Mucosa of stomach (tissue), 1 donor: Measurements from ENCODE around the gene CDC42SE2.
"Not testable (repeated sequence)": the region's sequence is repeated elsewhere in the genome, so short reads cannot be mapped to it uniquely, and the experiment has no call there.

Source experiments
- H3K27me3 ChIP-seq: one replicate; pipeline ENCODE4 v1.7.0; 2013; ENCODE audit warnings: mild to moderate bottlenecking, low read length; ENCODE audit not compliant: control insufficient read depth, insufficient read depth
- H3K36me3 ChIP-seq: one replicate; pipeline ENCODE4 v1.7.0; 2013; ENCODE audit warnings: low read length; ENCODE audit not compliant: control insufficient read depth, insufficient read depth
- H3K4me1 ChIP-seq: one replicate; pipeline ENCODE4 v1.7.0; 2013; ENCODE audit warnings: mild to moderate bottlenecking, low read length; ENCODE audit not compliant: control insufficient read depth, insufficient read depth
- H3K4me3 ChIP-seq: one replicate; pipeline ENCODE4 v1.7.0; 2013; ENCODE audit warnings: low read length
- H3K9ac ChIP-seq: one replicate; pipeline ENCODE4 v1.7.0; 2013; ENCODE audit warnings: mild to moderate bottlenecking, low read length, moderate library complexity
- H3K9me3 ChIP-seq: one replicate; pipeline ENCODE4 v1.7.0; 2013; ENCODE audit warnings: mild to moderate bottlenecking, low read length, moderate library complexity; ENCODE audit not compliant: control insufficient read depth
- donor health status: Pancreatic carcinoma.

CDC42SE2 gene

DNA sequence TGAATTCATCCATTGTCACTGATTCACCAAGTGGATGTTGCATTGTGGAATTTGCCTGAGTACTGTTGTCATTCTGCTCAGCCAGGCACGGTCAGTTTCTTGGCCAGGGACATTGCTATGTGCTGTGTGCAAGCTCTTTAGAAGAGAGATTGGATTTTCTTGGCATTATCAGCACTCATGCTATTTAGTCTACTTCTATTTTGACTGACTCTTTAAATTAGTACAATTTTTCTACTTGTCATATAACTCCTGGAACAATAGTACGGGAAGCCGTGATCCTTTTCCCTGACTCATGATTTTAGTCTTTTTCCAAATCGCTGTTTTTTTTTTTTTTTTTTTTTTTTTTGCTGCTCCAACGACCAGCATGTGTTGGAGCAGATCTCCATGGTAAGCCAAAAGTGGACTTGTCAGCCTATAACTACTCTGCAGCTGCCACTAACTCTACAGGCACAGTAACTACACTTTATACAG is 129.7 kb downstream of the CDC42SE2 start:
- Histone ChIP-seq H3K27me3 (no peaks in the 10 kb centered on the region), H3K4me3 (no peak overlapping the region), H3K9ac (no peak overlapping the region), H3K4me1 (peaks cover 18% of the 10 kb centered on the region), H3K36me3 (no peaks in the 10 kb centered on the region), H3K9me3 (no peaks in the 10 kb centered on the region)

DNA sequence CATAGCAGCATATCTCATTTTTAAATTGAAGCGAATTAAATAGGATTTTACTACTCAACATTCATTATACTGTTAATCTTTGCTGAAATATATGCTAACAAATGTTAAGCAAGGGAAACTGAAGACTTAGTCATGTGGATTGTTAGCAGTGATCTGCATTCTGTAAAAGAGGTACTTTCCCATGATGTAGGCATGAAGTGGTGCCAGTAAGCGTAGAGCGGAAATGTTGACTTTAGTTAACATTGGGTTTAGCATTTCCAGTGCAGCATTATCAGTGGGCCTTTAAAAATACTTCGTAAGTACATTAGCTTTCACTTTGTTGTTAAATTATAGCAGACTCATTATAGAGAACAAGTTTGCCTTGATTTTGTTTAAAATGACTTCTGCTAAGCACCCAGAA is 130.3 kb downstream of the CDC42SE2 start:
- Histone ChIP-seq H3K9ac (no peak overlapping the region), H3K36me3 (no peaks in the 10 kb centered on the region)

DNA sequence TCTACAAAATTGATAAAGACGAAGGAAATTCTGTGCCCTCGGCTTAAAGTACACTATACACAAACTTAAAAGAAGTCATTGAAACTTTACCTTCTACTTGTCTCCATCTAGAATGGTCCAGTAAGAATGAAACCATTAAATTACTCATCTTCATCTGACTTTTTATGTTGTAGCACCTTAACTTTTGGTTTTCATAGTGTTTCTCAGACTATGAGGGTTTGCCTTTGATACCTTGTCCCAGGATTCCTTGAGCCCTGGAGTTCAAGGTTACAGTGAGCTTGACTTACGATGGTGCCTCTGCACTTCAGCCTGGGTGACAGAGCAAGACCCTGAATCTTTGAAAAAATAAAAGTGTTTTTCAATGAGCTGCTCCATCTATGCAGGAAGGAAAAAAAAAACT is 132.2 kb downstream of the CDC42SE2 start:
- peaks cover 18% of the 10 kb centered on the region for H3K4me1 ChIP-seq
- H3K9ac ChIP-seq = no peak overlapping the region
- H3K4me3 ChIP-seq = no peak overlapping the region
- no peaks in the 10 kb centered on the region for H3K36me3 ChIP-seq
- no peaks in the 10 kb centered on the region for H3K27me3 ChIP-seq
- H3K9me3 ChIP-seq = no peaks in the 10 kb centered on the region

More for the DNA sequence above, 130.3 kb downstream of the CDC42SE2 start:
- H3K4me3 ChIP-seq = no peak overlapping the region
- peaks cover 18% of the 10 kb centered on the region for H3K4me1 ChIP-seq
- no peaks in the 10 kb centered on the region for H3K9me3 ChIP-seq
- H3K27me3 ChIP-seq = no peaks in the 10 kb centered on the region

DNA sequence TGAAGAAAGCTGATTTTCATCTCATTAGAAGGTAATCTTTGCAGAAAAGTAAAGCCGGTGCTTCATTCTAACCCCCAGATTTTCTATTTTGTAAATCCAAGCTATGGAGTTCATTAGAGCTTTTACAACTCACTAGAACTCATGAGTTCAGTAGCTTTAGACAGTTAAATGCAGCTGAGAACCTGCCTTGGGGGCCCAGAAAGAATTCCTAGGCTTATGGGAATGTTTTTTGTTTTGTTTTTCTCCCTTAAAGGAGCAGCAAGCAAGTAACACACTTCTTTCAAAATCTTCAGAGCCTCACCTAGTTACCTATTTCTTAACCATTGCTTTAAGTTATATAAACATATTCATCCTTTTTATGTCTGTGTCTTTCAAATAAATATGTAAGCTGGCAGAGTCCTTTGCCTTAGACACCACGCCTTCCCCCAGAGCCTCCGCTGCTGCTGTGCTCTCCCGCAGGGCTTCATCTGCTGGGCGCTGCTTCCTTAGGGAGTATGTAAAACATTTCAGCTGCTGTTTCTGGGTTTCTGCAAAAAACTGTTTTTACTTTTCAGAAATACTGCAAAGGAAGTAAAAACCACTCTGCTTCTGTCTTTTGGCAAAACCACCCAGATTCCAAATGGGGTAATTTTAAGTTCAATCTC is 132.9 kb downstream of the CDC42SE2 start:
- H3K27me3 ChIP-seq = no peaks in the 10 kb centered on the region
- H3K9me3 ChIP-seq = no peaks in the 10 kb centered on the region
- H3K4me3 ChIP-seq = no peak overlapping the region
- peaks cover 18% of the 10 kb centered on the region for H3K4me1 ChIP-seq
- no peaks in the 10 kb centered on the region for H3K36me3 ChIP-seq
- H3K9ac ChIP-seq = no peak overlapping the region

DNA sequence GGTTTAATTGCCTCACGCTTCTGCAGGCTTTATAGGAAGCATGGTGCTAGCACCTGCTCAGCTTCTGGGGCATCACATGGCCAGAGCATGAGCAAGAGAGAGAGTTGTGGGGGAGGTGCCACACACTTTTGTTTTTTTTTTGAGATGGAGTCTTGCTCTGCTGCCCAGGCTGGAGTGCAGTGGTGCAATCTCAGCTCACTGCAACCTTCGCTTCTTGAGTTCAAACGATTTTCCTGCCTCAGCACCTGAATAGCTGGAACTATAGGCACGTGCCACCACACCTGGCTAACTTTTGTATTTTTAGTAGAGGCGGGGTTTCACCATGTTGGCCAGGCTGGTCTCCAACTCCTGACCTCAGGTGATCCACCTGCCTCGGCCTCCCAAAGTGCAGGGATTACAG is 135.2 kb downstream of the CDC42SE2 start:
- H3K27me3 ChIP-seq, H3K9ac ChIP-seq, H3K4me1 ChIP-seq, H3K4me3 ChIP-seq, H3K9me3 ChIP-seq, H3K36me3 ChIP-seq: not testable (repeated sequence)

DNA sequence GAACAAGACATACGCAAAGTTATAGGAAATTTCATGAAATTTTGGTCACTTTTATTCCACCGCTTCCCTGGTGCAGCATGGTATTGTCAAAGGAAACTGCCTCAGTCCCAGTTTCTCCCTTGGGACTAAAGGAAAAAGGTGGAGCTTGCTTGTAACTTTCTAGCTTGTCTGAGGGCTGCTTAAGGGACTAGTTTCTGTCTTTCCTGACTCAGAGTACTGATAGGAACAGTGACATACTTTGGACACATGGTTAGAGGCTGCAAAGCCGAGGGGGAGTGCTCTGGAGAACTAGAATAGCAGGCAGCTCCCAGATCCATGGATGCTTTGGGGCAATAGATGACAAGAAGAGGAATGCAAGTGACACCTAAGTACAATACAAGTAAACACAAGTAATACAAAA is 136.7 kb downstream of the CDC42SE2 start:
- Histone ChIP-seq H3K27me3 (no peaks in the 10 kb centered on the region), H3K9ac (no peak overlapping the region), H3K4me1 (no peaks in the 10 kb centered on the region), H3K4me3 (no peak overlapping the region), H3K36me3 (no peaks in the 10 kb centered on the region), H3K9me3 (no peaks in the 10 kb centered on the region)

DNA sequence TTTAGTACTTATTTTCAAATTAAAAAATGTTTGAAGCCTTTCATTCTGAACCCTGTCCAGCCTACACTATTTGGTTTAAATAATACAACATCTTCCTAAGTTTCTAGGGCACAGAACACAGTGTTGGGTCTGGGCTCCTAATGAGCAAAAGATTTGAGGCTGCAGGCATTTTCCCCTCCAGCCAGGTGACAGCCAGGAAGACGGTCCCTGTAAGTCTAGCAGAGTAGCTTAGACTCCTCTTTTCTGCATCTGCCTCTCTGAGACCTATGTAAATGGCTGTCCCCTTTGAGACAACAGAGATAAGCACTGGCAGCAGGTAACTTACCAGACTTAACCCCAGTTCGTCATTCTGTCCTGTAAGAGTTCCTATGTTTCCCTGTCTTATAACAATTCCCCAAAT is 141.8 kb downstream of the CDC42SE2 start:
- Histone ChIP-seq H3K4me3 (no peak overlapping the region), H3K36me3 (no peaks in the 10 kb centered on the region), H3K27me3 (no peaks in the 10 kb centered on the region), H3K4me1 (no peaks in the 10 kb centered on the region), H3K9me3 (no peaks in the 10 kb centered on the region), H3K9ac (no peak overlapping the region)

DNA sequence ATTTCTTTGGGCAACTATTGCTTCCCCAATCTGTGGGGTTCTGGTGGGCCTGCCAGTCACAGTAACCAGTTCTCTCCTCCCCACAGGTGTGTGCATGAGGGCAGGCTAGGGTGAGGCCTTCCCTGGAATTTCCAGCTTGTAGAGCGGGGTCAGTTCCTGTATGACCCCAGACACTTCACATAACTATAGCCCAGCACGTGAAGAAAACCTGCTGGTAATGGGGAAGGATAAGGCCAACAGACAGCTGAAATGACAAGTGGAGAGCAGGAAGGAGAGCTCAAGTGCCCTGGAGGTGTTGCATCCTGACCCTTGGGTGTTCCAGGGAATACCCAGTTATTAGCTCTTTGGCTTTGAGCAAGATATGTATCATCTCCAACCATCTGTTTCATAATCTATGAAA is 142.2 kb downstream of the CDC42SE2 start:
- Histone ChIP-seq H3K4me3 (no peak overlapping the region), H3K9ac (no peak overlapping the region), H3K9me3 (no peaks in the 10 kb centered on the region), H3K36me3 (no peaks in the 10 kb centered on the region), H3K4me1 (no peaks in the 10 kb centered on the region), H3K27me3 (no peaks in the 10 kb centered on the region)

DNA sequence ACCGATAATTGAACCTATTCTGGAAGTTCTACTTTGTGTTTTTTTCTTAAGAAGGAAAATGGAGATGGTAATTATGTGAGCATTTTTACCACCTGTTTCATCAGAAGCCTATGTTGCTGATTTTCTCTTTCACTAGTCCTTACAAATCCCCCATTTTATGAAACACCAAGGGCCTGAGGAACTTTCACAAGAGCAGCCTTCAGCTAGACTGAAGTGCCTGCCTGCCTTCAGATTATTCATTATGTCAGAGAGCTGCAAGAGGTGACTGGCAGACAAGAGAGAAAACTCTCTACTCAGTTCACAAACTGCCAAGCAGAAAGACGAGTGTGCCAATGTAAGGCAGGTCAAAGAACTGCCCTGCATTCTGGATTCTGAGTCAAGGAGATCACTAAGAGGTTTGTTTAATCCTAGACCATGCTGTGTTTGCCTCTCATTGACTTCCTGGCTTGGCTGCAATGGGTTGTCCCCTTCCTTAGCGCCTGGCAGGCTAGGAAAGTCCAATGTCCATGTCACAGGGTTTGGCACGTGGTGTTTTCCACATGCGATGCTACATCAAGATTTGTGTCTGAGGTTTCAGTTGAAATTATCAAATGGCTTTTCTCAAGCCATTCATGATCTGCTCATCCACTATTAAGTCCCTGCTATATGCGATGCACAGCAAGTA is 143.3 kb downstream of the CDC42SE2 start:
- no peaks in the 10 kb centered on the region for H3K36me3 ChIP-seq
- H3K27me3 ChIP-seq = no peaks in the 10 kb centered on the region
- no peaks in the 10 kb centered on the region for H3K9me3 ChIP-seq
- no peak overlapping the region for H3K4me3 ChIP-seq
- H3K9ac ChIP-seq = no peak overlapping the region
- no peaks in the 10 kb centered on the region for H3K4me1 ChIP-seq

DNA sequence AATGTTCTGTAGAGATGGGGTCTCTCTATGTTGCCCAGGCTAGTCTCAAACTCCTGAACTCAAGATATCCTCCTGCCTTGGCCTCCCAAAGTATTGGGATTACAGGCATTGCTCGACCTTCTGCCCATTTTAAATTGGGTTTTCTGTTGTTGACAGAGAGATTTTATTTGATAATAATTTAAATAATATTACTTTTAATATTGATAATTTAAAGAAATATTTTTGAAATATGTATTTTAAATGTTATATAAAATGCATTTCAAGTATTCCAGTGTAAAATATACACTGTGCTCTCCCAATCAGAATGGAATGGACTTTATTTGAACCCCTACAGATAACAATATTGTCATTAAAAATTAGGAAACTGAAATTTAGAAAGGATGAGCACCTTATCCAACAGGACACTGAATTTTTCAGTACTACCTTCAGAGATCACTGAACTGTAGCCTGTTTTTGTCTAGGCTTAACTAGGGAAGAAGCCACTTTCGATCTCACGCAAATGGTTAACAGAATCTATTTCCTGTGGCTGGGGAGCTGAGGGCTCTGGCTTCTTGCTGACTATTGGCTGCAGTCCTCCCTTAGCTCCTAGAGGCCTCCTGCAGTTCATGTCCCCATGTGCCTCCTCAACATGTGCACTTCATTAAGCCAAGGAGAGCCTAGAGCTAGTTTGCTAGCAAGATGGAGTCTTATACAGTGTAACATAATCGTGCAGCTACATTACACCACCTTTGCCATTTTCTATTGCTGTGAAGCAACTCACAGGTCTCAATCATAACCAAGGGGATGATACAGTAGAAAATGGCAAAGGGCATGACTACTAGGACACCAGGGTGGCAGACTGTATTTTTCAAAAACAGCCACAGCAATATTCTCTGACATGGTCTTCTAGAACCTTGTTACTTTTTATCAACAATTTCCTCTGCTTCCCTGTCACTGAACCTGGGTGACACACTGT is 150.0 kb downstream of the CDC42SE2 start:
- Histone ChIP-seq H3K4me1 (no peaks in the 10 kb centered on the region), H3K9ac (no peak overlapping the region), H3K9me3 (no peaks in the 10 kb centered on the region), H3K27me3 (no peaks in the 10 kb centered on the region), H3K36me3 (no peaks in the 10 kb centered on the region), H3K4me3 (no peak overlapping the region)

DNA sequence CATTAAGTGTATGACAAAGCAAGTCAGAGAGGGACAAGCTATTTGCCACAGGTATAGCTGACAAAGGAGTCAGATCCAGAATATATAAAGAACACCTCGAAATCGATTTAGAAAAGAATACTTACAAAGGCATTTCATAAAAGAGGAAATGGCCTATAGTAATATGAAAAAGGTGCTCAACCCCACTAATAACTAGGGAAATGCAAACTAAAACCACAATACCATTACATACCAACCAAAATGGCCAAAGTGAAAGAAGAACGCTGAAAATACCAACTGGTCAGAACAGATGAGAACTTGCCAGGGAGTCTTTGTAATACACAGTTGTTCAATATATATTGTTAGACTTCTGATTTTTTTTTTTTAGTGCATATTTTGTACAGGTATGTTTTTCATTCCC is 152.9 kb downstream of the CDC42SE2 start:
- no peaks in the 10 kb centered on the region for H3K36me3 ChIP-seq
- H3K4me1 ChIP-seq = no peaks in the 10 kb centered on the region
- H3K9ac ChIP-seq = no peak overlapping the region
- no peaks in the 10 kb centered on the region for H3K27me3 ChIP-seq
- no peaks in the 10 kb centered on the region for H3K9me3 ChIP-seq
- H3K4me3 ChIP-seq = no peak overlapping the region
